Hematopoietic multipotent progenitor cell treated with erythropoietin and hydrocortisone succinate and interleukin-3 and kit ligand, for 15 days (in vitro differentiated cells): ENCODE results near the gene DCXR.

ENCODE experiments used
- DNase-seq: peaks from one replicate; pipeline ENCODE4 v3.0.0-alpha.2; 2015; ENCODE audit warnings: low spot score

DCXR gene

GRCh38 chr17:82010575-82011525 is 26.6 kb downstream of the DCXR start:
- DNase-seq = no peak

DNA sequence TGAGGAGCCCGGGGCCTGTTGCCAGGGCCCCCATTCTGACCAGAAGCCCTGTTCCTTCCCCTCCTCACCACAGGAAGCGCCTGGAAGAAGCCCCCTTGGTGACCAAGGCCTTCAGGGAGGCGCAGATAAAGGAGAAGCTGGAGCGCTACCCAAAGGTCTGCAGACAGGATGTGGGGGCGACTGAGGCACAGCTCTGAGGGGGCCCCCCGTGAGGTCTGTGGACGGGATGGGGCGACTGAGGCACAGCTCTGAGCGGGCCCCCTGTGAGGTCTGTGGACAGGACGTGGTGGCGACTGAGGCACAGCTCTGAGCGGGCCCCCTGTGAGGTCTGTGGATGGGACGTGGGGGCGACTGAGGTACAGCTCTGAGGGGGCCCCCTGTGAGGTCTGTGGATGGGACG is 28.1 kb downstream of the DCXR start:
- no peak for DNase-seq

DNA sequence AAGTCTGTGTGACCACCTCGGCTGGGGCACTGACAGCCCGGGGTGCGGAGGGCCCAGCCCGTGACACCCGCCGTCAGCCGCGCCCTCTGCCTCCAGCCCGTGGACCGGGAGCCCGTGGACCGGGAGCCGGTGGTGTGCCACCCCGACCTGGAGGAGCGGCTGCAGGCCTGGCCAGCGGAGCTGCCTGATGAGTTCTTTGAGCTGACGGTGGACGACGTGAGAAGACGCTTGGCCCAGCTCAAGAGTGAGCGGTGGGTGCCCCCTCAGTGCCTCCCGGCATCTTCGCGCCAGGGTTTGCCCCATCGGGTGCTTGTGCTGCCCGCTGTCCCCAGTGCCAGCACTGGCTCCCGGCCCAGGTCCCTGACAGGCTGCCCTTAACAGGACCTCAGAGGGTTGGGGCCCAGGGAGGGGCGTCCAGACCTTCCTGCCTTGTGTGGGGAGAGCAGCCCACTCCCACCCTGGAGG is 28.5 kb downstream of the DCXR start:
- DNase-seq = no peak

GRCh38 chr17:82008258-82008940 is 29.1 kb downstream of the DCXR start:
- DNase-seq = no peak

GRCh38 chr17:82007495-82008257 is 29.8 kb downstream of the DCXR start:
- no peak for DNase-seq

- no peak for DNase-seq
Measured at GRCh38 chr17:82007228-82007494, 30.3 kb downstream of the DCXR start.

GRCh38 chr17:82006468-82007227 is 30.8 kb downstream of the DCXR start:
- no peak for DNase-seq

DNA sequence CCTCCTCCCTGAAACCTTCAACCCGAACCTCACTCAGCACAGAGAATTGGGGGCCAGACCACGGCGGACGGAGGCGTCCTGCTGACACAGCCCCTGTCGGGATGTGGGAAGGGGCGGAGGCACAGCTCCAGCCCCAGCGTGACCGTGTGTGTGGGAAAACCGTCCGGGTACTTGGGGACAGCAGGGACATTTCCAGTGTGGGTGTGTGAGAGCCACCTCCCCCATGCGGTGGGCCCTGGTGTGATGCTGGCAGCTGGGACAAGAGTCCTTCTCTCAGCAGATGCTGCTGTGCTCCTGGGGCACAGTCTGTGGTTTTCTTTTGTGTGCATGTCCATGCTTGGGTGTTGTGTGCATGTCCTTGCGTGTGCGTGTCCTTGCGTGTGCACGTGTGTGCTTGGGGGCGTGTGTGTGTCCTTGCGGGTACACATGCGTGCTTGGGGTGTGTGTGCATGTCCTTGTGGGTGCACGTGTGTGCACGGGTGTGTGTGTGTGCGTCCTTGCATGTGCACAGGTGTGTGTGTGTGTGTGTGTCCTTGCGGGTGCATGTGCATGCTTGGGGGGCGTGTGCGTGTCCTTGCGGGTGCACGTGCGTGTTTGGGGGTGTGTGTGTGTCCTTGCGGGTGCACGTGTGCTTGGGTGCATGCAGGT is 31.7 kb downstream of the DCXR start:
- DNase-seq = no peak

GRCh38 chr17:82004517-82005455 is 32.7 kb downstream of the DCXR start:
- no peak for DNase-seq

GRCh38 chr17:82003411-82004381 is 33.8 kb downstream of the DCXR start:
- DNase-seq = no peak

GRCh38 chr17:82001571-82002056 is 35.9 kb downstream of the DCXR start:
- DNase-seq = no peak

DNA sequence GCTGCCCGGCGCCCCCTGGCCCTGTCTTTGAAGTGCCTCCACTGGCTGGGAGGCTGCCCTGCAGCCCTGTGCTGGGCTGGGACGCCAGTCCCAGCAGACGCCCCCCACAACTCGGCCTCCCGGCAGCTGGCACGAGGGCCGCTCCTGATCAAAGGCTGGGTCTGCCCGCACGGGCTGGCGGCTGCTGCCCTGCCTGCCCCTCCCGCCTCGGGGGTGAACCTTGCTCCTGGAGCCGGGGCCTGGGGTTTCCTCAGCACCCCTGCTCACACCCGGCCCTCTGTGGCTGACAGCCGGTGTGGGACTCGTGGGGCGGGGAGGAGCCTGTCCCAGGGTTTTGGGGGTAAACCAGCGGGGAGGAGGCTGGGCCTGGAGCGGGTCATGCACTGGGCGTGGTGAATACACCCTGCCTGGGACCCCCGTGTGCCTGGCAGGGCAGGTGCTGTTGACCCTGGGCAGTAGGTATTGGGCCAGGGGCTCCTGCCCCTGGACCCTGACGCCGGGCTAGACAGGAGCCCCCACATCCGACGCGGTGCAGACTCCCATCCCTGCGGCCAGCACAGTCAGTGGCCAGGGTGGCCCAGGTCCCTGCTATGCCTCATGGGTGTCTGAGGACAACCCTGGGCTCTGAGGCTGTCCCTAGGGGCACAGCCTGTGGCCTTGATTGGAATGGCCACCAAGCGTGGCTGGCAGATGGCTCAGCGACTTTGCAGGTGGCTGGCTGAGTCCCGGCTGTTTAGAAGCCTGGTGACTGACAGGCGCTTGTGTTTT is 36.5 kb downstream of the DCXR start:
- no peak for DNase-seq

- no peak for DNase-seq
Measured at GRCh38 chr17:81999976-82000802, 37.3 kb downstream of the DCXR start.

DNA sequence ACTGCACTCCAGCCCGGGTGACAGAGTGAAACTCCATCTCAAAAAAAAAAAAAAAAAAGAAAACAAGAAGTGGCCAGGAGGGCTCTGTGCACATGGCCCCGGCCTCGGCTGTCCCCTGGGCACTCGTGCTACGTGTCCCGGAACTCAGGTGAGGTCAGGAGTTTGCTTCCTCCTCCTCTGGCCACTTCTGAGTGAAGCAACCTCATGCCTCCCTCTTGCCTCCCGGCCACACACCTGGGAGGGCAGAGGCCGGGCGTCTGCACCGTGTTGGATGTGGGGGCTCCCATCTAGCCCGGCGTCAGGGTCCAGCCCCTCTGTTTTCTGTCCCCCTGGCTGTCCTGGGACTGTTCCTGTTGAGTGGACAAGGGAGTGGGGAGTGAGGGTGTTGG is 37.9 kb downstream of the DCXR start:
- DNase-seq = no peak

DNA sequence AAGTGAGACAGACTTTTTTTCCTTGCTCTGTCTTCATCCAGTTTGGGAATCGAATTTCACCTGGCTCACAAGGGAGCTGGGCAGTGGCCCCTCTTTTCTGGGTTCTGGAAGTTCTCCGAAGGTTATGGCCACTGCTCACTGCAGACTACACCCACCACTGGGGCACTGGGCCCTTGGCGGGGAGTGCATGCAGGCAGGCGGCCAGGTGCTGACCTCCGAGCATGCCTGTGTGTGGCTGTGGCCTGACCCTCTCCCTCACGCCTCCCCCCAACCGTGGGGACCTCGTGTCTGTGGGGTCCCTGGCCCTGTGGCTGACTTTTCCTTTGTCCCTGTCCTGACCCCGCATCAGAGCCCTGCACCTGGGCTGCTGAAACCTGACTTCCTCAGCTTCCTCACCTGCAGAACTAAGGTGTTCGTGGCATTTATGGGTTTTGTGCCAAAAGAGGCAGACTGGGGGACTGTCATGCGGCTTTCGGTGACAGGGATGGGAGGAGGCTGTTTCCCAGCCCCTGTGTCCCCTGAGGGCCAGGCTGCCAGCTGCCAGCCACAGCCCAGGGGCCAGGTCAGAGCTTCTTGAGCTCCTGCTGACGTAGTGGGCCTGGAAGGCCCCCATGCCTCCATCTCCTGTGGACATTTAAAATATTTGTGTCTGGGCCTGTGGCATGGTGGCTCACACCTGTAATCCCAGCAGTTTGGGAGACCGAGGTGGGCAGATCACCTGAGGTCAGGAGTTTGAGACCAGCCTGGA is 38.6 kb downstream of the DCXR start:
- no peak for DNase-seq

- no peak for DNase-seq
Measured at GRCh38 chr17:81998212-81998611, 39.3 kb downstream of the DCXR start.
